GF-D8 (cell line): Measurements from ENCODE around the gene STAT4.

Experiments
- DNase-seq: peaks from one replicate; lab custom pipeline; 2025; lab: John Stamatoyannopoulos, UW

The STAT4 gene

GRCh38 chr2:191150600-191151330 lies at the start of gene STAT4:
Gene STAT4, minus strand, starts transcription at chr2:191150994. Its CDS starts 2,791 bp downstream, at chr2:191148203.
- no peak for DNase-seq

GRCh38 chr2:191199929-191200512 lies 49.2 kb upstream of the STAT4 start:
- no peak for DNase-seq

- DNase-seq = no peak
Measured at GRCh38 chr2:191198271-191198670, 47.5 kb upstream of the STAT4 start.

- no peak for DNase-seq
Measured at GRCh38 chr2:191197096-191197495, 46.3 kb upstream of the STAT4 start.

GRCh38 chr2:191195021-191195420 lies 44.2 kb upstream of the STAT4 start:
- DNase-seq = no peak

GRCh38 chr2:191190861-191191552 lies 40.2 kb upstream of the STAT4 start:
- DNase-seq = no peak

GRCh38 chr2:191190435-191190834 lies 39.6 kb upstream of the STAT4 start:
- DNase-seq = no peak

GRCh38 chr2:191189112-191189635 lies 38.4 kb upstream of the STAT4 start:
- DNase-seq = no peak

GRCh38 chr2:191188550-191189093 lies 37.8 kb upstream of the STAT4 start:
- no peak for DNase-seq

GRCh38 chr2:191187105-191187829 lies 36.5 kb upstream of the STAT4 start:
- no peak for DNase-seq

GRCh38 chr2:191184457-191184856 lies 33.7 kb upstream of the STAT4 start:
- DNase-seq = no peak

- DNase-seq = no peak
Measured at GRCh38 chr2:191183516-191183915, 32.7 kb upstream of the STAT4 start.

- no peak for DNase-seq
Measured at GRCh38 chr2:191183081-191183480, 32.3 kb upstream of the STAT4 start.

GRCh38 chr2:191180713-191181112 lies 29.9 kb upstream of the STAT4 start:
- no peak for DNase-seq

GRCh38 chr2:191180276-191180675 lies 29.5 kb upstream of the STAT4 start:
- no peak for DNase-seq

GRCh38 chr2:191178806-191179514 lies 28.2 kb upstream of the STAT4 start:
- no peak for DNase-seq

GRCh38 chr2:191177751-191178736 lies 27.2 kb upstream of the STAT4 start:
- DNase-seq = no peak

- no peak for DNase-seq
Measured at GRCh38 chr2:191176801-191177438, 26.1 kb upstream of the STAT4 start.

GRCh38 chr2:191176305-191176704 lies 25.5 kb upstream of the STAT4 start:
- DNase-seq = no peak

- no peak for DNase-seq
Measured at GRCh38 chr2:191174442-191174841, 23.6 kb upstream of the STAT4 start.
